IMR-90 (cell line): ENCODE data around the gene TXK. TPM values are rescaled to one million over a fixed set of nuclear protein-coding genes. Genes with fewer than 3 reads are reported as not detected.

ENCODE experiments used
- ATAC-seq: fragments of 200-7000 bp; cut with Tn5 transposase; 2 replicates; pipeline ENCODE4 v1.9.1; 2020; ENCODE audit warnings: low read depth, mild to moderate bottlenecking, moderate library complexity
- BruUV-seq: library from RNA; stranded (reverse); fragments of 400-500 nt; replicated peaks from 2 replicates; lab custom pipeline; 2021; lab: Mats Ljungman, UMichigan
- CTCF ChIA-PET: fragments of 300-600 bp; formaldehyde crosslinking; extraction: SDS; loops from one replicate; lab custom pipeline; 2021; ENCODE audit warnings: antibody characterized with exemption; lab: Yijun Ruan, JAX
- POLR2A ChIA-PET: fragments of 300-600 bp; sonication (Branson Sonifier 250); formaldehyde crosslinking; loops from one replicate; lab custom pipeline; 2022; ENCODE audit warnings: antibody characterized with exemption; ENCODE audit not compliant: unreplicated experiment; lab: Charles Lee
- DNase-seq: peaks from one replicate; pipeline ENCODE4 v3.0.0; 2013
- H2AFZ ChIP-seq: replicated peaks from 2 replicates; pipeline ENCODE3; 2013; ENCODE audit warnings: low read length, mild to moderate bottlenecking; ENCODE audit not compliant: poor library complexity
- H2AK5ac ChIP-seq: 2 replicates; pipeline ENCODE4 v1.6.1; 2013; ENCODE audit warnings: low read depth, low read length, inconsistent platforms
- H2AK9ac ChIP-seq: replicated peaks from 2 replicates; pipeline ENCODE3; 2013; ENCODE audit warnings: mild to moderate bottlenecking, low read depth, low read length, moderate library complexity; ENCODE audit not compliant: poor library complexity
- H2BK120ac ChIP-seq: 2 replicates; pipeline ENCODE4 v1.6.1; 2013; ENCODE audit warnings: low read depth, low read length, inconsistent platforms
- H2BK15ac ChIP-seq: 3 replicates; pipeline ENCODE4 v1.6.1; 2013; ENCODE audit warnings: low read depth, low read length, inconsistent platforms
- H2BK20ac ChIP-seq: 2 replicates; pipeline ENCODE4 v1.6.1; 2013; ENCODE audit warnings: low read depth, mild to moderate bottlenecking, inconsistent platforms, low read length, moderate library complexity
- H2BK5ac ChIP-seq: 2 replicates; pipeline ENCODE4 v1.6.1; 2013; ENCODE audit warnings: mild to moderate bottlenecking, low read depth, low read length, inconsistent platforms; ENCODE audit not compliant: poor library complexity, severe bottlenecking
- H3K14ac ChIP-seq: replicated peaks from 2 replicates; pipeline ENCODE4 v1.6.1; 2013; ENCODE audit warnings: low read depth, low read length, inconsistent platforms
- H3K18ac ChIP-seq: 2 replicates; pipeline ENCODE4 v1.6.1; 2013; ENCODE audit warnings: low read depth, low read length, control low read depth
- H3K23ac ChIP-seq: 2 replicates; pipeline ENCODE4 v1.6.1; 2013; ENCODE audit warnings: low read depth, low read length, inconsistent platforms
- H3K27ac ChIP-seq: 2 replicates; pipeline ENCODE4 v1.5.1; 2013; ENCODE audit warnings: mild to moderate bottlenecking, control low read depth, low read length; ENCODE audit not compliant: insufficient read depth
- H3K27me3 ChIP-seq: 2 replicates; pipeline ENCODE4 v1.6.1; 2013; ENCODE audit warnings: low read length; ENCODE audit not compliant: control insufficient read depth, insufficient read depth
- H3K36me3 ChIP-seq: 2 replicates; pipeline ENCODE4 v1.6.1; 2013; ENCODE audit warnings: low read length, mixed read lengths; ENCODE audit not compliant: control insufficient read depth, insufficient read depth
- H3K4ac ChIP-seq: 2 replicates; pipeline ENCODE4 v1.6.1; 2013; ENCODE audit warnings: low read depth, low read length, inconsistent platforms
- H3K4me1 ChIP-seq: 2 replicates; pipeline ENCODE4 v1.6.1; 2013; ENCODE audit warnings: low read length, mixed read lengths; ENCODE audit not compliant: control insufficient read depth, insufficient read depth
- H3K4me2 ChIP-seq: 2 replicates; pipeline ENCODE4 v1.6.1; 2013; ENCODE audit warnings: low read depth, mild to moderate bottlenecking, control low read depth, low read length, moderate library complexity
- H3K4me3 ChIP-seq: 2 replicates; pipeline ENCODE4 v1.5.1; 2013; ENCODE audit warnings: low read depth, mild to moderate bottlenecking, control low read depth, low read length, moderate library complexity; ENCODE audit not compliant: insufficient read depth
- H3K56ac ChIP-seq: 2 replicates; pipeline ENCODE4 v1.6.1; 2013; ENCODE audit warnings: low read length, inconsistent platforms; ENCODE audit not compliant: insufficient read depth; ENCODE audit errors: extremely low read depth
- H3K79me1 ChIP-seq, 2 experiments: 2 replicates each; pipeline ENCODE4 v1.6.1; 2013; ENCODE audit warnings: low read length in 2 of 2, inconsistent platforms in 1 of 2, low read depth in 1 of 2
- H3K9ac ChIP-seq: 2 replicates; pipeline ENCODE4 v1.6.1; 2013; ENCODE audit warnings: low read depth, low read length, control low read depth
- H3K9me1 ChIP-seq: 2 replicates; pipeline ENCODE4 v1.6.1; 2013; ENCODE audit warnings: low read length, inconsistent platforms; ENCODE audit not compliant: insufficient read depth
- H3K9me3 ChIP-seq: 2 replicates; pipeline ENCODE4 v1.6.1; 2013; ENCODE audit warnings: low read length; ENCODE audit not compliant: control insufficient read depth, insufficient read depth
- H4K20me1 ChIP-seq: 2 replicates; pipeline ENCODE4 v1.6.1; 2013; ENCODE audit warnings: low read length, inconsistent platforms; ENCODE audit not compliant: insufficient read depth
- H4K5ac ChIP-seq: 2 replicates; pipeline ENCODE4 v1.6.1; 2013; ENCODE audit warnings: mild to moderate bottlenecking, low read depth, low read length, control low read depth
- H4K8ac ChIP-seq, 2 experiments: 2 replicates each; pipeline ENCODE4 v1.6.1; 2013; ENCODE audit warnings: low read depth in 2 of 2, low read length in 2 of 2, control low read depth in 1 of 2, inconsistent platforms in 1 of 2
- H4K91ac ChIP-seq: 2 replicates; pipeline ENCODE4 v1.6.1; 2013; ENCODE audit warnings: low read depth, low read length, inconsistent platforms; ENCODE audit not compliant: insufficient read depth
- RAD21 ChIP-seq: IDR thresholded peaks from 2 replicates; pipeline ENCODE4 v1.6.1; 2012; ENCODE audit warnings: low read length, improper control_type of control experiment
- WGBS, 2 experiments: methylation state at CpG; one replicate each; pipeline versions ENCODE4 v1.1.5 to v1.1.7; 2013; ENCODE audit warnings: missing lambda C conversion rate in 2 of 2; ENCODE audit not compliant: insufficient read length in 1 of 2; ENCODE audit errors: extremely low coverage in 2 of 2; 5-methylcytosine and 5-hydroxymethylcytosine counted together
- dilution Hi-C: fragments of 300-500 bp; cut with HindIII; formaldehyde crosslinking; loops from one replicate; pipeline ENCODE4 v1.14.3; 2018; ENCODE audit warnings: low sequenced_read_pairs; ENCODE audit not compliant: unreplicated experiment
- in situ Hi-C: fragments of 300-500 bp; cut with MboI; formaldehyde crosslinking; loops from 3 replicates; pipeline ENCODE4 v1.14.3; 2019; ENCODE audit warnings: low sequenced_read_pairs, inconsistent platforms, mixed read lengths
- intact Hi-C: fragments of 100-400 bp; cut with micrococcal nuclease; formaldehyde crosslinking; loops from 2 replicates; pipeline ENCODE4 v1.10.0; 2022
- polyA plus RNA-seq, 3 experiments: library from polyadenylated mRNA; depleted of rRNA; stranded (reverse); fragments of >200 nt; gene quantifications; 2 replicates each; pipeline ENCODE4 v1.2.3, GENCODE V29; 2012; ENCODE audit warnings: low replicate concordance in 1 of 3
- total RNA-seq: library from RNA; depleted of rRNA; stranded (reverse); fragments of >200 nt; gene quantifications from 2 replicates; pipeline ENCODE4 v1.2.3, GENCODE V29; 2012

TXK gene
- total and polyA plus RNA-seq, 2 of the 4 experiments (the other 2 are of a cell fraction) = not detected

GRCh38 chr4:48149827-48150370 lies 15.8 kb upstream of the TXK start:
- Histone ChIP-seq H3K14ac (no peak overlapping the region), H3K9ac (no peak overlapping the region), H2AFZ (no peak overlapping the region), H4K91ac (no peak overlapping the region), H3K56ac (no peak overlapping the region), H2BK15ac (no peak overlapping the region), H2BK5ac (no peak overlapping the region), H3K79me1 (no peaks in the 10 kb centered on the region), H3K9me1 (0 out of 2 replicates have a peak, but pooled peaks cover 3% of the 10 kb centered on the region), H2BK20ac (no peak overlapping the region), H3K36me3 (no peaks in the 10 kb centered on the region), H3K4me3 (no peak overlapping the region), H4K5ac (no peak overlapping the region), H3K9me3 (peaks cover 4% of the 10 kb centered on the region; the same call in 1 of the 2 replicates), H3K4me1 (no peaks in the 10 kb centered on the region; the same call in 1 of the 2 replicates), H2AK5ac (no peak overlapping the region), H3K27me3 (no peaks in the 10 kb centered on the region), H3K23ac (no peak overlapping the region), H4K8ac (no peak overlapping the region), H3K4me2 (no peak overlapping the region), H3K18ac (no peak overlapping the region), H3K4ac (no peak overlapping the region), H3K27ac (no peak overlapping the region), H2BK120ac (no peak overlapping the region), H2AK9ac (no peak overlapping the region), H4K20me1 (no peaks in the 10 kb centered on the region)
- in situ Hi-C loops (no loop called here), dilution Hi-C loops (no loop called here), intact Hi-C loops (no loop called here)
- POLR2A ChIA-PET = no interaction called here
- no TSS peak for BruUV-seq
- CTCF ChIA-PET = no interaction called here
- ATAC-seq (no peak; the same call in 1 of the 2 replicates), DNase-seq (no peak)
- WGBS, 2 experiments = no CpG with 5 or more reads among the region's 3 CpGs
- TF ChIP-seq RAD21 = no peak
